Sciatic nerve (tissue), 2 donors: ENCODE results near the gene EMID1. TPM values are rescaled to one million over a fixed set of nuclear protein-coding genes. Genes with fewer than 3 reads are reported as not detected.
A peak's percentile ranks its signal among the peaks of the same experiment; 100 is the strongest.
"Not testable (repeated sequence)": the region's sequence is repeated elsewhere in the genome, so short reads cannot be mapped to it uniquely, and the experiment has no call there.

Experiments
- ATAC-seq: fragments of 200-7000 bp; cut with Tn5 transposase; one replicate; pipeline ENCODE4 v1.9.1; 2020; ENCODE audit warnings: mild to moderate bottlenecking, moderate library complexity
- DNase-seq: peaks from one replicate; pipeline ENCODE4 v3.0.0-alpha.2; 2020; ENCODE audit warnings: low spot score
- intact Hi-C: fragments of 100-400 bp; cut with DNase I; formaldehyde crosslinking; loops from one replicate; pipeline ENCODE4 v1.14.2; 2022
- total RNA-seq: library from RNA; stranded (reverse); fragmentation: NEBNext Ultra II Directional; extraction: Animal tissue kit (Norgen Biotek cat#: 25700); gene quantifications from one replicate; pipeline ENCODE4 v1.2.1, GENCODE V29; 2021
- donor health status: DM: no; HTN: no; CAD: no.
- donor health status: DM: no; HTN: no; CAD: no.

Gene EMID1
- total RNA-seq, 1 donor from 2014 or later: 3.7 TPM

DNA sequence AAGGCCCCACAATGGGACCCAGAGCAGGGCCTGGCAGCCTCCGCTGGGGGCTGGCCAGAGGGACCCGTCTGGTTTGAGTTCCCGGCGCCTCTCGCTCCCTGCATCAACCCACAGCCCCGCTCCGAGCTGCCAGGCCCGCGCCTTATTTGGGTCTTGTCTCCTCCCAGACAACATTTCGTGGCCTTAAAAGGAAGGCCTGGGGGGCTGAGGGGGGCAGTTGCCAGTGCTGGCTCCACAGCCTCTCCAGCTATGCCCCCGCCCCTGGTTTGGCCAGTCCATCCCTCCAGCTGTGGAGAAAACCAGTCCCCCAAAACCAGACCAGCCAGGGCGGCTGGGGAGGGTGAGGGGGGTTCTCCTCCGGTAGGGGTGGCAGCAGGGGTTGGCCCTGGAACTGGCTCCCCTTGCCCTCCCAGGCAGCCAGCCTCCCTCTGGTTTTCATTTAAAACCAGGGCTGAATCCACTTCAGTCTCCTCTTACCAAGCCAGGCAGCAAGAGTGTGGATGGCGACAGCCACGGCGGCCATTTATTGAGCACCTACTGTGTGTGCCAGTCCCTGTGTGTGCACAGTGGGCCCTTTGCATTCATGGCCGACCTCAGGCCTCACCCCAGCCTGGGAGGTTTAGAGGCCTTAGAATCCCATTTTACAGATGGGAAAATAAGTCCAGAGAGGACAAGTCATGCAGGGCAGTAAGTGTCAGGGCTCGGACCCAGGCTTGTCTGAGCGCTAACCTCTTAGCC, 18.6 kb downstream of the EMID1 start:
- ATAC-seq: no peak
- intact Hi-C loops: no loop called here

DNA sequence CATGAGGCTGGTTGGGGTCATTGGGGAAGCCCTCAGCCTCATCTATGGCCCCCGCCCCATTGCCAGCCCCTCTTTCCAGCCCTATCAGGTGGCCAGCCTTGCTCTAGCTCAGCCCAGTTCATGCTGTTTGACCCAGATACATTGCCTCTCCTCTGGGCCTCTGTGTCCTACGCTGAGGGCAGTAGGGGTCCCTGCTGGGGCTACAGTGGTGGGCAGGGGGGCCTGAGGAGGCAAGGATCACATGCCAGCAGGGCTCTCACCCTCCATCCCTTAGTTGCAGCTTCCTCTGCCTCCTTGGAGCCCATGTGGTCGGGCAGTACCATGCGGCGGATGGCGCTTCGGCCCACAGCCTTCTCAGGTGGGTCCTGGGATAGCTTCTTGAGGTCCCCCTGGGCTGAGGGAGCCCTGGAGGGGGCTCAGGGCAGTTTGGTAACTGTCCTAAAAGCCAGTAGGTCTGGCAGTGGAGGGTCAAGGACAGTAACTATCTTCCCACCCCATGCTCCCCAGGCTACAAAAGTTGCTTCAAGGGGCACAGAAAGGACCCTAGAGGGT, 19.2 kb downstream of the EMID1 start:
- DNase-seq: no peak
- intact Hi-C loops: no loop called here
- ATAC-seq: peak; percentile 17

More for the DNA sequence above, 18.6 kb downstream of the EMID1 start:
- no peak for DNase-seq

DNA sequence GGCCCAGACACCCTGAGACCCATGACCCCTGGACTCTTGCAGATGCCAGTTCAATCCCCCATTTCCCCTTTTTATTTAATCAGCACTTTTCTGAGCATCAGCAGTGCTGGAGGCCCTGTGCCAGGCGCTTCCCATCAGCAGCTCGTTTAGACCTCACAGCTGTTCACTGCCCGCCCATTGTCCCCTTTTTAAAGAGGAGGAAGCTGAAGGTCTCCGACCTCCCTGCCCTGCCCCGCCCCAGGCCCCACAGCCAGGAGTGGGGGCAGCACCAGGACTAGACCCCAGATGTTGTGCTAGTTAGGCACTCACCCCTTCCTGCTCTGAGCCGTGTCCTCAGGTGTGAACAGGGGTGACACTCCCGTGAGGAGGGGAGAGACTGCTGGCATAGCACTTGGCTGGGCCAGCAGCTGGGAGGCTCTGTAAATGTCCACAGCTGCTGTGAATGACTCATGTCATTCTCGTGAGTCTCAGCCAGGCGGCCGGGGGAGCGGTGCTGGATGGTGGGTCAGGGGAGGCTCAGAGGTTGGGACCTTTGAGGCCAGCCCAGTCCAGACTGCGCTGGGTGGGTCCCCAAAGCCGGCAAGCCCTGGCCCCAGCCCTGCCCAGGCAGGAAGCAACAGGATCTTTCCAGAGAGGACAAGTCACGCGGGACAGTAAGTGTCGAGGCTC, 19.9 kb downstream of the EMID1 start:
- DNase-seq (peak; percentile 79), ATAC-seq (peak; percentile 95)
- intact Hi-C loops: no loop called here

DNA sequence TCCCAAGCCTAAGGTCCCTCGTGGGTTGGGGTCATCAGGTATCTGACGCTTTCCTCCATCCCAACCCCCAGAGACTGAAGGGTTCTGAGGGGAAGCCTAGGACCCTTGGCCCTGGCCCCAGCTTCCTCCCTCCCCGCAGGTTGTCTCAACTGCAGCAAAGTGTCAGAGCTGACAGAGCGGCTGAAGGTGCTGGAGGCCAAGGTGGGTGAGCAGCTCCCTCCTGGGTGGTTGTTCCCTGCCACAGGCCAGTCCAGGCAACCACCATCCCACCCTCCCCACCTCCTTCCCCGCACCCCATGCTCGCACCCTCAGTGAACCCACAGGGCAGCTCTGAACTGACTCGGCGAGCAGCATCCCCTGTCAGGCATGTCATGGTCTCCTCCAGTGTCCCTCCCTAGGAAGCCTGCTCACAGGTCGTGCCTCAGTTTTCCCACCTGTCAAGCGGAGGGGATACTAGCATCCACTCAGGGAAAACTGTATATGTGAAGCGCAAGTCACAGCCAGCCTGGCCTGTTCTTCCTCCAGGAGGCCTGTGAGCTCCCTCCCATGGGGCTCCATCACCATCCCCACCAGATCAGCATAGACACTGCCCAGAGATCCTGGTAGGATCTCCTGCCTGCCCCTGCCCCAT, 20.8 kb downstream of the EMID1 start:
- intact Hi-C loops: no loop called here
- DNase-seq: no peak
- ATAC-seq: no peak

DNA sequence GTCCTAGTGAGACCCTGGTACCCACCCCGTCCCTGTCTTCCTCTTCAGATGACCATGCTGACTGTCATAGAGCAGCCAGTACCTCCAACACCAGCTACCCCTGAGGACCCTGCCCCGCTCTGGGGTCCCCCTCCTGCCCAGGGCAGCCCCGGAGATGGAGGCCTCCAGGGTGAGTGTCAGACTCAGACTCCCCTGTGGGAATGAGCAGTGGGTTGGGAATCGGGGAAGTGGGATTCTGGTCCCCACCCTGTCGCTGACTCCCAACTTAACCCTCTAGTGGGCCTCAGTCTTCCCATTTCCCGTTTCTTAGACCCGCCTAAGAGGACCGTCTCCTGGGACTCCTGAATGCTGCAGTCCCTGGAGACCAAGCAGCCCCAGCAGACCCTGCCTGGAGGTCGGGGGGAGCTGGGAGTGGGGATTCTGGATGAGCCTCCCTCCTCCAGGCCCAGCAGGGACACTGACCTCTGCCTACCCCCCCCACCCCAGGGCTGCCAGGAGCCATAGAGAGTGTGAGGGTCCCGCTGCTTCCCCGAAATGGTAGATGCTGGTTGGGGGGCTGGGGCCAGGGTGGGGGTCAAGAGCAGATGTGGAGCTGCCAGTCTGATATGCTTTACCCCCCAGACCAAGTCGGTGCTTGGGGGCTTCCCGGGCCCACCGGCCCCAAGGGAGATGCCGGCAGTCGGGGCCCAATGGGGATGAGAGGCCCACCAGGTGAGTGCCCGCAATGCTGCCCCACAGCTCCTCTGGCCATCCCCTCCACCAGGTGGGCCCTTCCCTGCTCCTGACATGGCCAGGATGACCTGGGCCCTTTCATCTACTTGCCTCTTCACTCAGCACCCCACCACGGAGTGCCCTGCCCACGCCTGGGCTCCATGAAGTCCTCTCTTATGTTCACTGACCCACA, 25.5 kb downstream of the EMID1 start:
- DNase-seq (no peak), ATAC-seq (no peak)
- intact Hi-C loops: no loop called here

DNA sequence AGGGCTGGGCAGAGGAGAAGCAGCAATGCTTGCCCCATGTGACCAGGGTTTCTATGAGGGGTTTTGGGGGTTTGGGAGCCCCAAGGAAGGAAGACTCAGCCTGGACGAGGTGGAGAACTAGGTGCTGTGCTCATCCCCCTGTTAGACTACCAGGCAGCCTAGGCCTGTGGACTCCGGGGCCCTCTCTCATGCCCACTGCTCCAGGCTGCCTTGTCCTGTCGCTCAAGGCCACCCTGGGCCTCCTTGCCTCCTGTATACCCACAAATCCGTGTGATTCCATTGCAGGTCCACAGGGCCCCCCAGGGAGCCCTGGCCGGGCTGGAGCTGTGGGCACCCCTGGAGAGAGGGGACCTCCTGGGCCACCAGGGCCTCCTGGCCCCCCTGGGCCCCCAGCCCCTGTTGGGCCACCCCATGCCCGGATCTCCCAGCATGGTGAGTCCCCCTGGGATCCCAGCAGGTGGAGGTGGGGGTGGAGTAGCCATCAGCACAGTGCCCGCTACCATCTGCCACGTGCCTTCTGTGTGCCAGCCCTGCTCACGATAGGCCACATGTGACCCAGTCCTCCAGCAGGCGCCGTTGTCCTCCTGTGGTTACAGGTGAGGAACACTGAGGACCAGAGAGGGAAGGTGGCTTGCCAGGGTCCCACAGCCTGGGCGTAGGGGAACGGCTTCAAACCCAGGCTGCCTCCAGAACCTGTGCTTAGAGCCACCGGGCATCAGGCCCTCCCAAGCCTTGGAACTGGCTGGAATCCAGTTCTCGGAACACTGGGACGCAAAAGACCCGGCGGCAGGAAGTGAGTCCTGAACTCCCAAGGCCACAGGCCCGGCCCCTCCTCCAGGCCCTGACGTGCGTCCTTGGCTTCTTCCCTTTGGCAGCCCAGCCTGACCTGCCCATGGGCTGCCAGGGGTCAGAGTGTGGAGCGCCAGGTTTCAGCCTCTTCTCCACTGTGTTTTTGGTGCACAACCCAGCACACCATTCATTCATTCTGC, 26.6 kb downstream of the EMID1 start:
- intact Hi-C loops: no loop called here
- ATAC-seq (peak; percentile 61), DNase-seq (no peak)

DNA sequence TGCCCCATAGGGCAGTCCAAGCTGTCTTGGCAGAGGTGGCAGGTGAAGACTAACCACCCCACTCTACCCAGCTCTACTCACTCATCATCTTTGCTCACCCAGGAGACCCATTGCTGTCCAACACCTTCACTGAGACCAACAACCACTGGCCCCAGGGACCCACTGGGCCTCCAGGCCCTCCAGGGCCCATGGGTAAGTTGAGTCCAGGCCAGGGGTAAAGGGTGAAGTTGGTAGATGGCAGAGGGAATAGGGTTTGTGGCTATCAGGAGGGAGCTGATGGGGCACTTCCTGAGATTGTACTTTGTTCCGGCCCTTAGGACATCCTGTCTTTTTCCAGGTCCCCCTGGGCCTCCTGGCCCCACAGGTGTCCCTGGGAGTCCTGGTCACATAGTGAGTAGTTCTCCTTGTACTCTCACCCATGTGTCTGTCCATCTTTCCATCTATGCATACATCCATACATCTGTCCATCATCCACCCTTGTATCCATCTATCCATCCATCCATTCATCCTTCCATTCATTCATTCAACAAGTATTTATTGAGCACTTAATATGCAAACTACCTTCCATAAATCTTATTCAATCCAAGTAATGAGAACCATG, 27.7 kb downstream of the EMID1 start:
- ATAC-seq: peak; percentile 27
- intact Hi-C loops: no loop called here
- DNase-seq: no peak

DNA sequence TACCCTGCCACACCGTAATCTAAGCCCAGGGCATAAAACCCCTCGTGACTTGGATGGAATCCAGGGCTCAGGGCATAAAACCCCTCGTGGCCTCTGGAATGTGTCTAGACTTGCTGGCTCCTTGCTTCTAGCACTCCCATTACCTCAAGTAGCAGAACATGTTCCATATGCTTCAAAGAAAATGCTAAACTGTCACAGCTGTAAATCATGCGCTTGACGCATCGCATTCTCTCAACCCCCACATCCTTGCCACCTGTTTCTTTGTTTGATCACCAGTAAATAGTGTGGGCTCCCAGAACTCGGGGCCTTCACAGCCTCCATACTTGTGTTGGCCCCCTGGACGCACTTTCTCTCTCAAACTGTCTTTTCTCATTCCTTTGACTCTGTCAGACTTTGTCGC, 34.8 kb downstream of the EMID1 start:
- DNase-seq, ATAC-seq: not testable (repeated sequence)
- intact Hi-C loops: loop anchor here (10.0 kb wide), 1 partner anchor 376 kb away; no protein-coding TSS in a partner anchor

DNA sequence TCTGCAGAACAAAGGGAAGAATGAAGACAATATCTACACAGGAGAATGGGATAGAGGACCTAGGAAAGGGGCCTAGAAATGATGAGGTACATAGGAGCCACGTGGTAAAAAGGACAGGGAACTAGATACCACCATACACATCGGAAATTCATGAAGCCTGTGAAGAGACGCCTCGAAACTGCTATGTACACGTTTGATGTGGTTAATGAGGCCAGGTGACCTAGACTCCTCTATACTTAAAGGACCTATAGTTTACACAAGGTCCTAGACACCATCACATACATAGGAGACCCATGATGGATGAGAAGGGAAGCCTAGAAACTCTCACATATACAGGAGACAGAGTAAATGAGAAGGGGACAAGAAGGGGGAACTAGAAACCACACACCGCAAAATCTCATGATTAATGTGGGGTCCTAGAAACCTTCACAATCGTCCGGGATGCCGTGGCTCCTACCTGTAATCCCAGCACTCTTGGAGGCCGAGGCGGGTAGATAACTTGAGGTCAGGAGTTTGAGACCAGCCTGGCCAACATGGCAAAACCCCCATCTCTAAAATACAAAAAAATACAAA, 38.3 kb downstream of the EMID1 start:
- intact Hi-C loops: loop anchor here (10.0 kb wide), 1 partner anchor 379 kb away; no protein-coding TSS in a partner anchor
- DNase-seq (no peak), ATAC-seq (no peak)

DNA sequence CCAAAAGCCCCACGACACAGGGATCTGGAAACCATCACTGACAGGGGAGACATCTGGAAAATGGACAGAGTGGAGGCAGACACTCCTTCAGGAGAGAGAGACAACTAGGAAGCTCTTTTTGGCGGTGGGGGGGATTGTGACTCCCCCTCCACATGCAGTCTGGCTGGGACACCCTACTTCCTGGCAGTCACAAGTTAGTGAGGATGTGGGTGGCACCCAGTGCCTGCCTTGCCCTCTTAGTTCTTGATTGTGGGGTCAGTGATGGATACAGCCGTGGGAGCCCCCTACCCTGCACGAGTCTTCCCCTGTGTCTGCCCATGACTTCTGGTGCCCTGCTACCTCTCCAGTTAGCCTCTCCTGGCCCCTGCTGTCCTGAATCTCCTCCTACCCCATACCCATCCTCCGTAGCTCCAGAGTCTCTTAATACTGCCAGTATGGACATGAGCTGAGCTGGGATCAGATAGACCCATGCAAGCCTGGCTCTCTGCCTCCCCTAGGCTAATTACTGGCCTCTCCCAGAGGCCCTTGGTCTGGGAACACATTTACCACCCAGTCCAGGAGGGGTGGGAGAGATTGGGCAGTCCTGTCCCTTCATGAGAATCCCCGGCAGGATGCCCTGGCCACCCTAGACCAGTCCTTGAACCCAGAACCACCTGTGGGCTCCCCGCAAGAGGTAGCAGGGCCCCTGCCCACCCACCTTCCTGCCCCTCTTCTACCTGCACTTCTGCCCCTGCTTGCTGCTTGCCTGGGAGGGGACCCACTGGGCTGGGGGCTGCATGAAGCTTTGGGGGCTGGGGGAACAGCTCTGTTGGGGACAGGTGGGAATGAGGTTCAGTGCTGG, 39.3 kb downstream of the EMID1 start:
- intact Hi-C loops: loop anchor here (10.0 kb wide), 1 partner anchor 380 kb away; no protein-coding TSS in a partner anchor
- ATAC-seq: peak; percentile 36
- DNase-seq: no peak

DNA sequence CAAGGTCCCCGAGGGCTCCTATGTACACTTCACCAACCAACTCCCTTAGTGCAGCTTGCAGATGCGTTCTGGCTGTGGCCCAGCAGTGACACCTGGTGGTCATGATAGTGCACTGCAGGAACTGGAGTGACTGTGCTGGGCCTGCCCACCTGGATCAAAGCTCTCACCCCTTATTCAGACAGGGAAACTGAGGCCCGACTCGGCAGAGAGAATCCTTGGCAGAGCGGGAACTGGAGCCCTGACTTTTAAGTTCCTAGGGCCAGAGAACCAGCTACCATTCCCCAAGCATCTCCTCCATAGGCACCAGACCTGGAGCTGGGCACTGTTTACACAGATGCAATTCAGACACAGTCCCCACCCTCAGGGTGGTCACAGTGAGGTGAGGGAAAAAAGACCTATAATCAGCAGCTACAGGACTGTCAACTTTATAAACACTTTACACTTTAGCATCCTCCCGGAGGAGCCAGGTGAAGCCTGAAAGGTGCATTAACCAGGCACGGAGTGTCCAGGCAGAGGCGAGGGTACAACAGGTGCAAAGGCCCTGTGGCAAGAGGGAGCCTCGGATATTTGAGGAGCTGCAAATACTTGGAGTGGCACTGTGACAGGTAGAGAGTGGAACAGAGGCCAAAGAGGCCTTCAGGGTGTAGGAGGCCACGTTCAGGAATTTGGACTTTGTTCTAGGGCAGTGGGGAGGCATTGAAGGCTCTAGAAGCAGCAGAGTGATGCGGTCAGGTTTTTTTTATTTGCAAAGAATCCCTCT, 40.1 kb downstream of the EMID1 start:
- peak; percentile 95 for ATAC-seq
- intact Hi-C loops: loop anchor here (10.0 kb wide), 1 partner anchor 381 kb away; no protein-coding TSS in a partner anchor
- DNase-seq: peak; percentile 83

DNA sequence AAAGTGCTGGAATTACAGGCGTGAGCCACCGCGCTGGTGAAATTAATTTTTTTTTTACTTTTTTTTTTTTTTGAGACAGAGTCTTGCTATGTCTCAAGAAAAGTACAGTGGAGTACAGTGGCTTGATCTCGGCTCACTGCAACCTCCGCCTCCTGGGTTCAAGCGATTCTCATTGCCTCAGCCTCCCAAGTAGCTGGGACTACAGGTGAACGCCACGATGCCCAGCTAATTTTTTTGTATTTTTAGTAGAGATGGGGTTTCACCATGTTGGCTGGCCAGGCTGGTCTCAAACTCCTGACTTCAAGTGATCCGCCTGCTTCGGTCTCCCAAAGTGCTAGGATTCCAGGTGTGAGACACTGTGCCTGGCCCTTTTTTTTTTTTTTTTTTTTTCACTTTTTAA, 42.2 kb downstream of the EMID1 start:
- intact Hi-C loops: loop anchor here (10.0 kb wide), 1 partner anchor 383 kb away; no protein-coding TSS in a partner anchor
- not testable (repeated sequence) for DNase-seq, ATAC-seq

DNA sequence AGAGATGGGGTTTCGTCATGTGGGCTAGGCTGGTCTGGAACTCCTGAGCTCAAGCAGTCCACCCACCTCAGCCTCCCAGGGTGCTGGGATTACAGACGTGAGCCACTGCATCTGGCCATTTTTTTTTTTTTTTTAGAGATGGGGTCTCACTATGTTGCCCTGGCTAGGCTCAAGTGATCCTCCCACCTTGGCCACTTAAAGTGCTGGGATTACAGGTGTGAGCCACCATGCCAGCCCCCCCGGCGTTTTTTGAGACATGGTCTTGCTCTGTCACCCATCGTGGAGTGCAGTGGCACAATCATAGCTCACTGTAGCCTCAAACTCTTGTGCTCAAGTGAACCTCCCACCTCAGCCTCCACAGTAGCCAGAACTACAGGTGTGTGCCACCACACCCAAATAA, 45.6 kb downstream of the EMID1 start:
- ATAC-seq (no peak), DNase-seq (no peak)
- intact Hi-C loops: no loop called here

DNA sequence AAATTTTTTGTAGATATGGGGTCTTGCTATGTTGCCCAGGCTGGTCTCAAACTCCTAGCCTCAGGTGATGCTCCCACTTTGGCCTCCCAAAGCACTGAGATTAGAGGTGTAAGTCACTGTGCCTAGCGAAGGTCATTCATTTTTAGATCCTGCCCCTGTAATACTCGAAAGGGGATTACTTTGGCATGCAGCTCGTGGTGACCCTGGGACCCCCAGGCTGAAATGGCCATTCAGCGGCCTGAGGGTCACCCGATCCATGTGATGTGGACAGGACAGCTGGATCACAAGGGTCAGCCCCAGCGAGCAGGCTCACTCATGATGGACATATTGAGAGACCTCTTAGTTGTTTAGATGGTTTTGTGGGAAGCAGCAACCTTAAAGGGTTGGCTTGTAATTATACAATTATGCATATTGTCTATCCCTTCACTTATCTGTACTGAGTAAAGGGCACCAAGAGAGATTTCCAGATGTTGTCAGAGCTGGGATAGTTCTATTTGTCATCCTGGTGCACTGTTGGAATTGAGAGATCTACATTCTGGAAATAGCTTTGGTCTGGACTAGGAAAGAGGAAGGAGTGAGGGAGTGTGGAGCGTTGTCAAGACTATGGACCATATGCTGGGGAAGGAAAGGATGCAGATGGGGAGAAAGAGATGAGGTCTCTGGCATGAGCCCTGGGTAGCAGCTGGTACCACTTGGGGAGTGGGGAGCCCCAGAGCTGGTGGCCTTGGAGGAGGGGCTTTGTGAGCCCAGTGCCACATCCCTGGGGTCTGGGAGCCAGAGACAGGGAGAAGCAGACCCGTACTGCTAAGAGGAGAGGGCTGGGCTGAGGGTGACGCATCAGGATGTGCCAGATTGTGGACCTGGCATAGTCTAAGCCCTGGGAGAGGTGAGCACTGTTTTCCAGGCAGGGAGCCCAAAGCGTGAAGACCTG, 46.5 kb downstream of the EMID1 start:
- intact Hi-C loops: no loop called here
- DNase-seq (no peak), ATAC-seq (no peak)
